OCI-LY7 (cell line): Measurements from ENCODE around the gene GJC3. TPM values are rescaled to one million over a fixed set of nuclear protein-coding genes. Genes with fewer than 3 reads are reported as not detected.
"Not testable (repeated sequence)": the region's sequence is repeated elsewhere in the genome, so short reads cannot be mapped to it uniquely, and the experiment has no call there.

ENCODE experiments used
- BruUV-seq: library from RNA; stranded (reverse); fragments of 400-500 nt; replicated peaks from 2 replicates; lab custom pipeline; 2021; lab: Mats Ljungman, UMichigan
- CTCF ChIA-PET: fragments of 300-600 bp; sonication (Branson Sonifier 250); formaldehyde crosslinking; loops from one replicate; lab custom pipeline; 2022; ENCODE audit warnings: antibody characterized with exemption; ENCODE audit not compliant: unreplicated experiment; lab: Charles Lee
- POLR2A ChIA-PET: fragments of 300-600 bp; sonication (Branson Sonifier 250); formaldehyde crosslinking; loops from one replicate; lab custom pipeline; 2022; ENCODE audit warnings: antibody characterized with exemption; lab: Charles Lee
- DNase-seq: peaks from one replicate; pipeline ENCODE4 v3.0.0-alpha.2; 2015; ENCODE audit warnings: low spot score
- H2AFZ ChIP-seq: fragments of 200-600 bp; sonication (generic), shearing (Covaris generic); 2 replicates; pipeline ENCODE4 v1.6.1; 2014; ENCODE audit warnings: mild to moderate bottlenecking, antibody characterized with exemption, low read length, moderate library complexity
- H3K27ac ChIP-seq: fragments of 200-600 bp; sonication (generic); 2 replicates; pipeline ENCODE4 v1.5.1; 2014; ENCODE audit warnings: mixed run types, low read depth, mild to moderate bottlenecking, moderate library complexity, low read length, inconsistent platforms; ENCODE audit not compliant: poor library complexity, severe bottlenecking
- H3K36me3 ChIP-seq: fragments of 200-600 bp; sonication (generic); 2 replicates; pipeline ENCODE4 v1.6.1; 2014; ENCODE audit warnings: mild to moderate bottlenecking, antibody characterized with exemption, low read length, moderate library complexity, mixed read lengths; ENCODE audit not compliant: insufficient read depth
- H3K4me1 ChIP-seq: fragments of 200-600 bp; sonication (generic); 2 replicates; pipeline ENCODE4 v1.5.1; 2014; ENCODE audit warnings: mild to moderate bottlenecking, low read length; ENCODE audit not compliant: insufficient read depth, poor library complexity, severe bottlenecking
- H3K4me2 ChIP-seq: fragments of 200-600 bp; sonication (generic); 2 replicates; pipeline ENCODE4 v1.6.1; 2014; ENCODE audit warnings: mild to moderate bottlenecking, low read length
- H3K4me3 ChIP-seq: fragments of 200-600 bp; sonication (generic); 2 replicates; pipeline ENCODE4 v1.5.1; 2014; ENCODE audit warnings: mild to moderate bottlenecking, low read depth, low read length; ENCODE audit not compliant: poor library complexity, severe bottlenecking
- H3K79me2 ChIP-seq: fragments of 200-600 bp; sonication (generic); 2 replicates; pipeline ENCODE4 v1.6.1; 2016; ENCODE audit warnings: low read depth, mild to moderate bottlenecking, low read length, moderate library complexity, mixed read lengths; ENCODE audit not compliant: insufficient read depth
- H3K9me2 ChIP-seq: fragments of 200-600 bp; sonication (generic); 2 replicates; pipeline ENCODE4 v1.6.1; 2016; ENCODE audit warnings: mild to moderate bottlenecking, low read length, mixed read lengths; ENCODE audit not compliant: insufficient read depth
- H3K9me3 ChIP-seq: fragments of 200-600 bp; sonication (generic); 2 replicates; pipeline ENCODE4 v1.6.1; 2014; ENCODE audit warnings: mild to moderate bottlenecking, mixed run types, low read length, mixed read lengths
- H4K20me1 ChIP-seq: fragments of 200-600 bp; sonication (generic); 2 replicates; pipeline ENCODE4 v1.6.1; 2014; ENCODE audit warnings: mild to moderate bottlenecking, antibody characterized with exemption, low read length, moderate library complexity, mixed read lengths; ENCODE audit not compliant: insufficient read depth
- EZH2phosphoT487 ChIP-seq: fragments of 200-600 bp; sonication (generic); IDR thresholded peaks from 2 replicates; pipeline ENCODE4 v1.6.1; 2018; ENCODE audit warnings: low read depth, borderline replicate concordance, mild to moderate bottlenecking, mixed run types, antibody characterized with exemption, low read length, moderate library complexity, mixed read lengths
- intact Hi-C: fragments of 100-400 bp; cut with micrococcal nuclease; formaldehyde crosslinking; loops from one replicate; pipeline ENCODE4 v1.10.0; 2022; ENCODE audit not compliant: unreplicated experiment
- total RNA-seq, 2 experiments: library from RNA; depleted of rRNA in 1 of 2; stranded (reverse); fragments of >200 nt in 1 of 2; shearing (Covaris generic) in 1 of 2; gene quantifications; 2 replicates each; pipeline ENCODE4 v1.2.3, GENCODE V29; 2014 to 2022
- TF ChIP-seq, protein P1 (sequence below): fragments of 200-600 bp; sonication (generic); conservative IDR thresholded peaks from 2 replicates; pipeline ENCODE4 v1.5.1; 2014; ENCODE audit warnings: mild to moderate bottlenecking, antibody characterized with exemption, low read length, moderate library complexity, mixed read lengths

GJC3 gene
- total RNA-seq, 2 experiments from 2014 or later: not detected

DNA sequence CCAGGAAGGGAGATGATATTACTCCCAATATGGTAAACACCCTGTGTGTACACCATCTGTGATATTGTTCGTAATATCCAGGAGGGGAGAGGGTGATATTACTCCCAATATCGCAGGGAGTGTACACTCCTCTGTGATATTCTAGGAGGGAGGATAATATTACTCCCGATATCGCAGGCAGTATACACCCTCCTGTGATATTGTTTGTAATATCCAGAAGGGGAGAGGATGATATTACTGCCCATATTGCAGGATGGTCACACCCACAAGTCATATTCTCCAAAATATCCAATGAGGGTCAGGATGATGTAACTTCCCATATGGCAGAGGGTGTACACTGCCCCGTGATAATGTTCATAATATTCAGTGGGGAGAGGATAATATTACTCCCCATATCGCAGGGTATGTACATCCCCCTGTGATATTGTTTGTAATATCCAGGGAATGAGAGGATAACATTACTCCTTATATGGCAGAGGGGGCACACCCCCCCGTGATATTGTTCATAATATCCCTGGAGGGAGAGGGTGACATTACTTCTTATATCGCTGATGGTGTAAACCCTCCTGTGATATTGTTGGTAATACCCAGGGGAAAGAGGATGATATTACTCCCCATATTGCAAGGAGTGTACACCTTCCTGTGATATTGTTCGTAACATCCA, 29.3 kb upstream of the GJC3 start:
- intact Hi-C loops: no loop called here
- no peaks in the 10 kb centered on the region for H4K20me1 ChIP-seq
- no TSS peak for BruUV-seq
- H3K36me3 ChIP-seq: no peaks in the 10 kb centered on the region
- TF ChIP-seq, protein P1, sequence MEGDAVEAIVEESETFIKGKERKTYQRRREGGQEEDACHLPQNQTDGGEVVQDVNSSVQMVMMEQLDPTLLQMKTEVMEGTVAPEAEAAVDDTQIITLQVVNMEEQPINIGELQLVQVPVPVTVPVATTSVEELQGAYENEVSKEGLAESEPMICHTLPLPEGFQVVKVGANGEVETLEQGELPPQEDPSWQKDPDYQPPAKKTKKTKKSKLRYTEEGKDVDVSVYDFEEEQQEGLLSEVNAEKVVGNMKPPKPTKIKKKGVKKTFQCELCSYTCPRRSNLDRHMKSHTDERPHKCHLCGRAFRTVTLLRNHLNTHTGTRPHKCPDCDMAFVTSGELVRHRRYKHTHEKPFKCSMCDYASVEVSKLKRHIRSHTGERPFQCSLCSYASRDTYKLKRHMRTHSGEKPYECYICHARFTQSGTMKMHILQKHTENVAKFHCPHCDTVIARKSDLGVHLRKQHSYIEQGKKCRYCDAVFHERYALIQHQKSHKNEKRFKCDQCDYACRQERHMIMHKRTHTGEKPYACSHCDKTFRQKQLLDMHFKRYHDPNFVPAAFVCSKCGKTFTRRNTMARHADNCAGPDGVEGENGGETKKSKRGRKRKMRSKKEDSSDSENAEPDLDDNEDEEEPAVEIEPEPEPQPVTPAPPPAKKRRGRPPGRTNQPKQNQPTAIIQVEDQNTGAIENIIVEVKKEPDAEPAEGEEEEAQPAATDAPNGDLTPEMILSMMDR: no peak
- no peak for TF ChIP-seq EZH2phosphoT487
- H3K27ac ChIP-seq: no peak overlapping the region
- H3K9me2 ChIP-seq: no peaks in the 10 kb centered on the region
- H2AFZ ChIP-seq: no peak overlapping the region
- no peak overlapping the region for H3K4me3 ChIP-seq
- DNase-seq: no peak
- no peaks in the 10 kb centered on the region for H3K4me1 ChIP-seq
- no peaks in the 10 kb centered on the region for H3K9me3 ChIP-seq
- CTCF ChIA-PET: no interaction called here
- POLR2A ChIA-PET: no interaction called here
- no peaks in the 10 kb centered on the region for H3K79me2 ChIP-seq
- H3K4me2 ChIP-seq: no peak overlapping the region

DNA sequence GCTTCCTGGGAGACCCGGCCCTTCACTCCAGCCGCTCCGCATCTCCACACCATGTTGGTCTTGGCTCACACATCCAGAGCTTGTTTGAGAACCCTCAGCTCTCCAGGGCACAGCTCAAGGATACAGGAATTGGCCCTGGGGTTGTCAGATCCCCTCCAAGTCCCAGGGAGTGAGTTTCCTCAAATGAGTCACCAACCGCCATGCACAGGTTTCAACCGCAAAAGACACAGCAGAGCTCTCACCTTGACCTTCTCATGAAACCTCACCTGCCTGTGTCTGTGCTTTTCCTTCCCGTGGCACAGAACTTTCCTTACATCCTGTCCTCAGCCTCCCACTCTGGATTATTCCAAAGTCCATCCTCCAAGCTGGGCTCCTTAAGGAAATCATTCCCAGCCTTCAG, 25.8 kb upstream of the GJC3 start:
- Histone ChIP-seq H3K36me3 (no peaks in the 10 kb centered on the region), H3K4me3 (no peak overlapping the region), H3K27ac (no peak overlapping the region), H3K4me2 (no peak overlapping the region), H3K4me1 (no peaks in the 10 kb centered on the region), H3K9me3 (no peaks in the 10 kb centered on the region), H2AFZ (no peak overlapping the region), H3K79me2 (no peaks in the 10 kb centered on the region), H3K9me2 (no peaks in the 10 kb centered on the region), H4K20me1 (no peaks in the 10 kb centered on the region)
- intact Hi-C loops: no loop called here
- no TSS peak for BruUV-seq
- TF ChIP-seq EZH2phosphoT487: no peak
- TF ChIP-seq, protein P1: no peak
- no peak for DNase-seq
- CTCF ChIA-PET: no interaction called here
- POLR2A ChIA-PET: interaction anchor here (0.6 to 1.0 kb wide), 3 partner anchors 10 to 116 kb away, joined by 4 to 8 read pairs (median 7); no protein-coding TSS in a partner anchor

DNA sequence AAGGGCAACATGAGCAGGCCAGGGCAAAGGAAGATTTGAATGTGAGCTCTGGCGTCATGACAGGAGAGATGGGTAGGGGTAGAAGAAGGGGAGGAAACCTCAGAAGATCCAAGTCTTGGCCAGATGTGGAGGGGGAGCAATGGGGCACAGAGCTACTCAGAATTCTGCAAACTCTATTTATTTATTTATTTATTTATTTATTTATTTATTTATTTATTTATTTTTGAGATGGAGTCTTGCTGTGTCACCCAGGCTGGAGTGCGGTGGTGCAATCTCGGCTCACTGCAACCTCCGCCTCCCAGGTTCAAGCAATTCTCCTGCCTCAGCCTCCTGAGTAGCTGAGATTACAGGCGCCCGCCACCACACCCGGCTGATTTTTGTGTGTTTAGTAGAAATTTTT, 25.2 kb upstream of the GJC3 start:
- H3K36me3 ChIP-seq, H3K4me3 ChIP-seq, H3K27ac ChIP-seq, H4K20me1 ChIP-seq, intact Hi-C loops, CTCF ChIA-PET, DNase-seq, H3K9me3 ChIP-seq, H3K79me2 ChIP-seq, H3K4me2 ChIP-seq, H3K9me2 ChIP-seq, H3K4me1 ChIP-seq, H2AFZ ChIP-seq, BruUV-seq: not testable (repeated sequence)
- POLR2A ChIA-PET: interaction anchor here (0.6 kb wide), 1 partner anchor 27 kb away, joined by 3 read pairs; no protein-coding TSS in a partner anchor
